Neural progenitor cell (in vitro differentiated cells): ENCODE results near the gene SLC34A2. TPM values are rescaled to one million over a fixed set of nuclear protein-coding genes. Genes with fewer than 3 reads are reported as not detected.

Experiments used
- DNase-seq: peaks from one replicate; pipeline ENCODE4 v3.0.0-alpha.2; 2016; ENCODE audit warnings: low spot score
- H2AFZ ChIP-seq: fragments of 200-600 bp; sonication (generic); replicated peaks from 2 replicates; pipeline ENCODE4 v1.6.1; 2016; ENCODE audit warnings: antibody characterized with exemption
- H3F3A ChIP-seq: fragments of 200-600 bp; sonication (generic); 2 replicates; pipeline ENCODE4 v1.6.1; 2016; ENCODE audit warnings: antibody characterized with exemption, low read depth
- H3K27ac ChIP-seq: fragments of 200-600 bp; sonication (generic); 2 replicates; pipeline ENCODE4 v1.5.1; 2016; ENCODE audit warnings: mild to moderate bottlenecking
- H3K27me3 ChIP-seq: fragments of 200-600 bp; sonication (generic); 2 replicates; pipeline ENCODE4 v1.6.1; 2016; ENCODE audit warnings: mild to moderate bottlenecking, moderate library complexity
- H3K36me3 ChIP-seq: fragments of 200-600 bp; sonication (generic); 2 replicates; pipeline ENCODE4 v1.5.1; 2016
- H3K4me1 ChIP-seq: fragments of 200-600 bp; sonication (generic); 2 replicates; pipeline ENCODE4 v1.6.1; 2016; ENCODE audit warnings: mixed run types
- H3K4me2 ChIP-seq: fragments of 200-600 bp; sonication (generic); 2 replicates; pipeline ENCODE4 v1.6.1; 2016
- H3K4me3 ChIP-seq: fragments of 200-600 bp; sonication (generic); 2 replicates; pipeline ENCODE4 v1.5.1; 2016
- H3K79me2 ChIP-seq: fragments of 200-600 bp; sonication (generic); 2 replicates; pipeline ENCODE4 v1.6.1; 2016; ENCODE audit warnings: low read depth
- H3K9ac ChIP-seq: fragments of 200-600 bp; sonication (generic); 2 replicates; pipeline ENCODE4 v1.6.1; 2016
- H3K9me3 ChIP-seq: fragments of 200-600 bp; sonication (generic); 2 replicates; pipeline ENCODE4 v1.5.1; 2016; ENCODE audit warnings: low read depth
- H4K20me1 ChIP-seq: fragments of 200-600 bp; sonication (generic); 2 replicates; pipeline ENCODE4 v1.6.1; 2016; ENCODE audit warnings: low read depth
- H3K27ac Mint-ChIP-seq: 3 replicates; pipeline ENCODE4 v1.8.0; 2021; ENCODE audit warnings: mixed read lengths
- H3K27me3 Mint-ChIP-seq: 2 replicates; pipeline ENCODE4 v1.8.0; 2022; ENCODE audit warnings: low read depth, mild to moderate bottlenecking, inconsistent platforms, moderate library complexity, mixed read lengths; ENCODE audit not compliant: insufficient read depth
- H3K36me3 Mint-ChIP-seq: 3 replicates; pipeline ENCODE4 v1.8.0; 2021; ENCODE audit warnings: mixed read lengths
- H3K4me1 Mint-ChIP-seq: 3 replicates; pipeline ENCODE4 v1.8.0; 2021; ENCODE audit warnings: mixed read lengths
- H3K4me3 Mint-ChIP-seq: 3 replicates; pipeline ENCODE4 v1.8.0; 2021; ENCODE audit warnings: mild to moderate bottlenecking, moderate library complexity, mixed read lengths
- H3K9me3 Mint-ChIP-seq: 3 replicates; pipeline ENCODE4 v1.8.0; 2020; ENCODE audit warnings: mixed read lengths
- CTCF ChIP-seq: fragments of 200-600 bp; sonication (generic); IDR thresholded peaks from 2 replicates; pipeline ENCODE4 v1.5.1; 2017; ENCODE audit warnings: antibody characterized with exemption, mild to moderate bottlenecking
- EZH2 ChIP-seq: fragments of 200-600 bp; sonication (generic); IDR thresholded peaks from 2 replicates; pipeline ENCODE4 v1.6.1; 2017; ENCODE audit warnings: antibody characterized with exemption, mild to moderate bottlenecking, moderate library complexity
- EZH2phosphoT487 ChIP-seq: fragments of 200-600 bp; sonication (generic); IDR thresholded peaks from 2 replicates; pipeline ENCODE4 v1.6.1; 2017; ENCODE audit warnings: antibody characterized with exemption
- total RNA-seq: library from RNA; depleted of rRNA; stranded (reverse); fragments of >200 nt; gene quantifications from 2 replicates; pipeline ENCODE4 v1.2.3, GENCODE V29; 2015; ENCODE audit warnings: low replicate concordance

The SLC34A2 gene
- total RNA-seq, 1 donor from 2014 or later, result not detected

GRCh38 chr4:25628451-25628850 is 27.2 kb upstream of the SLC34A2 start:
- H3K4me1 ChIP-seq, result peaks cover 9% of the 10 kb centered on the region
- H3K79me2 ChIP-seq, result no peaks in the 10 kb centered on the region
- peaks cover 8% of the 10 kb centered on the region for H3K27me3 Mint-ChIP-seq
- H3K27ac Mint-ChIP-seq, result no peak overlapping the region
- TF ChIP-seq EZH2 (no peak), CTCF (no peak), EZH2phosphoT487 (no peak)
- peaks cover 16% of the 10 kb centered on the region for H3K4me1 Mint-ChIP-seq
- no peak overlapping the region for H3K4me3 ChIP-seq
- no peak overlapping the region for H2AFZ ChIP-seq
- no peak for DNase-seq
- H3K36me3 ChIP-seq, result no peaks in the 10 kb centered on the region
- no peaks in the 10 kb centered on the region for H3F3A ChIP-seq
- no peak overlapping the region for H3K27ac ChIP-seq
- H3K9ac ChIP-seq, result no peak overlapping the region
- no peaks in the 10 kb centered on the region for H3K36me3 Mint-ChIP-seq
- no peaks in the 10 kb centered on the region for H4K20me1 ChIP-seq
- H3K4me2 ChIP-seq, result no peak overlapping the region
- no peaks in the 10 kb centered on the region for H3K27me3 ChIP-seq
- no peaks in the 10 kb centered on the region for H3K9me3 ChIP-seq
- H3K4me3 Mint-ChIP-seq, result no peak overlapping the region
- peaks cover 2% of the 10 kb centered on the region for H3K9me3 Mint-ChIP-seq

GRCh38 chr4:25632135-25632534 is 23.5 kb upstream of the SLC34A2 start:
- Histone ChIP-seq H3F3A (no peaks in the 10 kb centered on the region), H3K4me2 (no peak overlapping the region), H3K27ac (no peak overlapping the region), H3K9me3 (no peaks in the 10 kb centered on the region), H3K9ac (no peak overlapping the region), H3K4me3 (no peak overlapping the region), H3K4me1 (no peaks in the 10 kb centered on the region), H3K79me2 (no peaks in the 10 kb centered on the region), H3K27me3 (no peaks in the 10 kb centered on the region), H4K20me1 (no peaks in the 10 kb centered on the region), H2AFZ (no peak overlapping the region), H3K36me3 (no peaks in the 10 kb centered on the region)
- Mint-ChIP-seq H3K4me3 (no peak overlapping the region), H3K27me3 (peaks cover 9% of the 10 kb centered on the region), H3K36me3 (no peaks in the 10 kb centered on the region), H3K9me3 (peaks cover 7% of the 10 kb centered on the region), H3K27ac (no peak overlapping the region), H3K4me1 (no peaks in the 10 kb centered on the region)
- no peak for DNase-seq
- TF ChIP-seq EZH2phosphoT487 (no peak), EZH2 (no peak), CTCF (no peak)

- H3K27ac Mint-ChIP-seq, result no peak overlapping the region
- no peak overlapping the region for H3K27ac ChIP-seq
- no peak overlapping the region for H3K9ac ChIP-seq
- no peak overlapping the region for H3K4me3 Mint-ChIP-seq
- TF ChIP-seq CTCF, result no peak
- TF ChIP-seq EZH2phosphoT487, result no peak
- no peak for TF ChIP-seq EZH2
- no peak overlapping the region for H2AFZ ChIP-seq
- no peaks in the 10 kb centered on the region for H3K27me3 ChIP-seq
- no peak overlapping the region for H3K4me2 ChIP-seq
- DNase-seq, result no peak
- H3K36me3 Mint-ChIP-seq, result no peaks in the 10 kb centered on the region
- H3K4me1 Mint-ChIP-seq, result peaks cover 7% of the 10 kb centered on the region
- peaks cover 7% of the 10 kb centered on the region for H3K9me3 Mint-ChIP-seq
- peaks cover 12% of the 10 kb centered on the region for H3K27me3 Mint-ChIP-seq
- H3K9me3 ChIP-seq, result no peaks in the 10 kb centered on the region
- H3K4me1 ChIP-seq, result no peaks in the 10 kb centered on the region
- H3K79me2 ChIP-seq, result no peaks in the 10 kb centered on the region
- no peaks in the 10 kb centered on the region for H4K20me1 ChIP-seq
- no peaks in the 10 kb centered on the region for H3F3A ChIP-seq
- no peaks in the 10 kb centered on the region for H3K36me3 ChIP-seq
- no peak overlapping the region for H3K4me3 ChIP-seq
Observed at GRCh38 chr4:25633541-25633940, 22.1 kb upstream of the SLC34A2 start.

GRCh38 chr4:25635501-25635900 is 20.1 kb upstream of the SLC34A2 start:
- Histone ChIP-seq H3K4me1 (peaks cover 8% of the 10 kb centered on the region), H3K36me3 (no peaks in the 10 kb centered on the region), H3K4me2 (no peak overlapping the region), H3F3A (no peaks in the 10 kb centered on the region), H2AFZ (no peak overlapping the region), H3K27ac (no peak overlapping the region), H3K79me2 (no peaks in the 10 kb centered on the region), H3K27me3 (no peaks in the 10 kb centered on the region), H3K9me3 (no peaks in the 10 kb centered on the region), H3K9ac (no peak overlapping the region), H3K4me3 (no peak overlapping the region), H4K20me1 (no peaks in the 10 kb centered on the region)
- TF ChIP-seq EZH2 (no peak), CTCF (no peak), EZH2phosphoT487 (no peak)
- Mint-ChIP-seq H3K4me3 (no peak overlapping the region), H3K27me3 (peaks cover 12% of the 10 kb centered on the region), H3K9me3 (peaks cover 7% of the 10 kb centered on the region), H3K36me3 (no peaks in the 10 kb centered on the region), H3K27ac (no peak overlapping the region), H3K4me1 (peaks cover 12% of the 10 kb centered on the region)
- no peak for DNase-seq
